ENCODE measurements around the gene SELENOI. TPM values are rescaled to one million over a fixed set of nuclear protein-coding genes. Genes with fewer than 3 reads are reported as not detected.

The SELENOI gene
- total and polyA plus RNA-seq, 10 of the 15 experiments (the other 5 are each of a cell fraction or from before 2014, with no cell fraction given), result 5.2 to 31.4 (median 17.4) TPM

GRCh38 chr2:26336719-26337118 lies 9.2 kb upstream of the SELENOI start:
- no peak for DNase-seq (ENCODE audit: low read depth, low spot score)
- Histone ChIP-seq H3K9ac (ENCODE audit: control insufficient read depth, insufficient read depth, low read length) (no peak overlapping the region), H3K27me3 (replicated peaks in 1 of 2; ENCODE audit: control insufficient read depth in 2 of 2, insufficient read depth in 2 of 2, low read length in 1 of 2) (no peaks in the 10 kb centered on the region), H3K36me3 (ENCODE audit: control insufficient read depth in 2 of 2, insufficient read depth in 2 of 2, low read length in 1 of 2) (no peaks in the 10 kb centered on the region), H3K79me2 (ENCODE audit: control insufficient read depth, insufficient read depth, low read length) (no peaks in the 10 kb centered on the region), H2AFZ (ENCODE audit: control insufficient read depth, low read depth, low read length) (no peak overlapping the region), H3K4me1 (ENCODE audit: control insufficient read depth, insufficient read depth, low read length) (no peaks in the 10 kb centered on the region), H4K20me1 (ENCODE audit: control insufficient read depth, insufficient read depth) (no peaks in the 10 kb centered on the region), H3K27ac (ENCODE audit: control insufficient read depth, insufficient read depth) (no peak overlapping the region), H3K9me3 (replicated peaks; ENCODE audit: control insufficient read depth, insufficient read depth, low read length) (no peaks in the 10 kb centered on the region), H3K4me2 (ENCODE audit: control insufficient read depth, insufficient read depth) (no peak overlapping the region), H3K4me3 (no peak overlapping the region)
- intact Hi-C loops (cut with micrococcal nuclease; ENCODE audit: unreplicated experiment) (no loop called here), in situ Hi-C loops (cut with MboI) (no loop called here)
- BruUV-seq (replicated peaks), result no TSS peak
- ChIA-PET CTCF (interaction anchor here (1.3 kb wide), 1 partner anchor 9 kb away, joined by 3 read pairs; no protein-coding TSS in a partner anchor), SMC1A (ENCODE audit: uncharacterized antibody, unreplicated experiment) (no interaction called here), RAD21 (ENCODE audit: unreplicated experiment) (no interaction called here), POLR2A (no interaction called here)
- 98% methylated on average over 2 of the region's 2 CpGs for WGBS (ENCODE audit: insufficient coverage, insufficient replicate concordance, low lambda C conversion rate, missing lambda C conversion rate)
- FAIRE-seq, result no peak
- no peak for ATAC-seq
- no peak for TF ChIP-seq SIX5 (IDR thresholded peaks at IDR 0.05; ENCODE audit: low read depth, low read length, severe bottlenecking)
- TF ChIP-seq CBX3 (IDR thresholded peaks at IDR 0.05; ENCODE audit: borderline replicate concordance, low read depth), result no peak
- TF ChIP-seq USF1 (IDR thresholded peaks at IDR 0.05; ENCODE audit: borderline replicate concordance, extremely low read length, insufficient read depth, low read depth, low read length), result no peak
- TF ChIP-seq REST (IDR thresholded peaks at IDR 0.05; ENCODE audit: low read depth, low read length), result no peak
- TF ChIP-seq E2F8 (IDR thresholded peaks at IDR 0.05; ENCODE audit: low read depth, partially characterized antibody), result no peak
- TF ChIP-seq RAD51 (IDR thresholded peaks at IDR 0.05), result no peak
- no peak for TF ChIP-seq SP1 (IDR thresholded peaks at IDR 0.05; ENCODE audit: low read depth, low read length)
- no peak for TF ChIP-seq SREBF1 (IDR thresholded peaks at IDR 0.05; ENCODE audit: low read length)
- no peak for TF ChIP-seq USF2 (IDR thresholded peaks at IDR 0.05; ENCODE audit: borderline replicate concordance, low read depth, low read length)
- TF ChIP-seq YY1 (IDR thresholded peaks at IDR 0.05; ENCODE audit: low read depth, low read length), result no peak
- no peak for TF ChIP-seq BMI1 (IDR thresholded peaks at IDR 0.05; ENCODE audit: borderline replicate concordance)
- TF ChIP-seq HSF1 (IDR thresholded peaks at IDR 0.05; ENCODE audit: low read depth, low read length), result no peak
- TF ChIP-seq GABPA (IDR thresholded peaks at IDR 0.05; ENCODE audit: low read depth), result no peak
- TF ChIP-seq NBN (IDR thresholded peaks at IDR 0.05), result no peak
- TF ChIP-seq HDGF (IDR thresholded peaks at IDR 0.05), result no peak
- TF ChIP-seq CEBPB (IDR thresholded peaks at IDR 0.05; ENCODE audit: borderline replicate concordance in 1 of 2, low read depth in 2 of 2, low read length in 2 of 2), result no peak
- TF ChIP-seq SMARCA5 (IDR thresholded peaks at IDR 0.05), result no peak
